ENCODE data around the gene GLIS1. TPM values are rescaled to one million over a fixed set of nuclear protein-coding genes. Genes with fewer than 3 reads are reported as not detected.

The GLIS1 gene
- total and polyA plus RNA-seq, 2 of the 8 experiments (the other 6 are each of a cell fraction or from before 2014, with no cell fraction given): 0.15 to 0.22 TPM

GRCh38 chr1:53769184-53769583 is 30.2 kb upstream of the GLIS1 start:
- no peaks in the 10 kb centered on the region for H3K27me3 ChIP-seq (replicated peaks in 1 of 4; ENCODE audit: control insufficient read depth in 3 of 4, extremely low read depth in 1 of 4, insufficient read depth in 3 of 4, low read length in 3 of 4)
- no peak overlapping the region for H4K8ac ChIP-seq (ENCODE audit: extremely low read depth, insufficient read depth, low read length)
- H2AFZ ChIP-seq (ENCODE audit: low read length): no peak overlapping the region
- H3K9ac ChIP-seq (replicated peaks in 1 of 4; ENCODE audit: extremely low read depth in 1 of 4, low read depth in 3 of 4, low read length in 3 of 4): no peak overlapping the region
- FAIRE-seq (no peak), DNase-seq (ENCODE audit: low read depth in 1 of 2, low spot score in 2 of 2) (no peak)
- peaks cover 6 to 48% (median 20%) of the 10 kb centered on the region in 4 experiments; a peak in 7 of 8 replicates for H3K36me3 ChIP-seq (ENCODE audit: control insufficient read depth in 2 of 4, insufficient read depth in 4 of 4, low read length in 3 of 4)
- no peaks in the 10 kb centered on the region for H4K20me1 ChIP-seq (replicated peaks in 1 of 2; ENCODE audit: control insufficient read depth in 1 of 2, insufficient read depth in 2 of 2, low read length in 2 of 2)
- no peak overlapping the region for H2AK5ac ChIP-seq (ENCODE audit: low read depth, low read length)
- H3K79me1 ChIP-seq (ENCODE audit: low read depth, low read length): no peaks in the 10 kb centered on the region
- no peak overlapping the region for H3K14ac ChIP-seq (ENCODE audit: insufficient read length)
- H3K79me2 ChIP-seq (ENCODE audit: control insufficient read depth in 1 of 2, insufficient read depth in 2 of 2, low read length in 2 of 2): no peaks in the 10 kb centered on the region
- no peak overlapping the region for H3K4me2 ChIP-seq (ENCODE audit: insufficient read depth in 1 of 2, low read depth in 2 of 2, low read length in 2 of 2)
- no peak overlapping the region for H2BK20ac ChIP-seq (ENCODE audit: low read length)
- H3K4me3 ChIP-seq (ENCODE audit: extremely low read depth in 1 of 4, insufficient read depth in 2 of 4, low read depth in 3 of 4, low read length in 4 of 4): no peak overlapping the region
- no peak overlapping the region for H3K18ac ChIP-seq (ENCODE audit: extremely low read depth, low read length)
- H3K4me1 ChIP-seq (replicated peaks in 1 of 4; ENCODE audit: control insufficient read depth in 3 of 4, insufficient read depth in 4 of 4, low read length in 3 of 4): no peaks in the 10 kb centered on the region; a peak in 1 of 7 replicates
- no peak overlapping the region for H3K23ac ChIP-seq (ENCODE audit: insufficient read length)
- H3K56ac ChIP-seq (replicated peaks; ENCODE audit: insufficient read length, low read depth, low read length): no peak overlapping the region
- H4K91ac ChIP-seq (replicated peaks; ENCODE audit: insufficient read length, low read length): no peak overlapping the region
- H3K4ac ChIP-seq (replicated peaks; ENCODE audit: insufficient read length, low read depth, low read length): no peak overlapping the region
- 85% methylated on average over 1 of the region's 1 CpG; no CpG with 5 or more reads in 1 of the 2 experiments for WGBS, 2 experiments (ENCODE audit: extremely low coverage in 1 of 2, insufficient coverage in 1 of 2, insufficient read length in 1 of 2, insufficient replicate concordance in 2 of 2, low coverage in 1 of 2, low lambda C conversion rate in 2 of 2, missing lambda C conversion rate in 1 of 2)
- no peak overlapping the region for H2BK12ac ChIP-seq (ENCODE audit: low read depth, low read length)
- no peaks in the 10 kb centered on the region for H3K9me3 ChIP-seq (ENCODE audit: insufficient read depth in 2 of 2, low read depth in 1 of 2, low read length in 1 of 2)
- H3K23me2 ChIP-seq (ENCODE audit: low read depth, low read length): no peaks in the 10 kb centered on the region
- H2BK15ac ChIP-seq (ENCODE audit: low read length): no peak overlapping the region
- H2BK5ac ChIP-seq (ENCODE audit: low read depth, low read length): no peak overlapping the region
- ChIA-PET CTCF (ENCODE audit: partially characterized antibody) (interaction anchor here (0.6 to 1.5 kb wide), 2 partner anchors 16 to 89 kb away, joined by 4 to 5 read pairs; no protein-coding TSS in a partner anchor), POLR2A (ENCODE audit: partially characterized antibody) (no interaction called here)
- no peak for TF ChIP-seq CHD1 (IDR thresholded peaks at IDR 0.05; ENCODE audit: low read depth, low read length)
- TF ChIP-seq HDAC6 (IDR thresholded peaks at IDR 0.05; ENCODE audit: low read depth, low read length): no peak
- TF ChIP-seq RFX5 (IDR thresholded peaks at IDR 0.05; ENCODE audit: borderline replicate concordance, low read depth, low read length): no peak
- TF ChIP-seq KDM5A (IDR thresholded peaks at IDR 0.05; ENCODE audit: low read length): no peak
- no peak for TF ChIP-seq POU5F1 (IDR thresholded peaks at IDR 0.05; ENCODE audit: low read depth, low read length)
- TF ChIP-seq JUND (IDR thresholded peaks at IDR 0.05; ENCODE audit: low read length): no peak
- no peak for TF ChIP-seq BACH1 (IDR thresholded peaks at IDR 0.05; ENCODE audit: low read length)
- TF ChIP-seq SP1 (IDR thresholded peaks at IDR 0.05; ENCODE audit: low read depth, low read length): no peak
- no peak for TF ChIP-seq SP4 (IDR thresholded peaks at IDR 0.05; ENCODE audit: low read length)
- no peak overlapping the region for H3K27ac ChIP-seq (ENCODE audit: low read depth, low read length)
- no peak overlapping the region for H2BK120ac ChIP-seq (replicated peaks; ENCODE audit: low read depth, low read length)
- no peak overlapping the region for H4K5ac ChIP-seq (ENCODE audit: insufficient read length, low read depth, low read length)

Measured in H1 (cell line).